NB4 (cell line): ENCODE results near the gene CA9.

Experiments used
- CTCF ChIP-seq: IDR thresholded peaks from one replicate; pipeline ENCODE4 v1.5.1; 2012; ENCODE audit warnings: low read depth, low read length
- MAX ChIP-seq: IDR thresholded peaks from 2 replicates; pipeline ENCODE4 v1.6.1; 2011; ENCODE audit warnings: low read depth, low read length
- MYC ChIP-seq: IDR thresholded peaks from 2 replicates; pipeline ENCODE4 v1.6.1; 2011; ENCODE audit warnings: low read depth, low read length
- POLR2A ChIP-seq: IDR thresholded peaks from 2 replicates; pipeline ENCODE4 v1.6.1; 2011; ENCODE audit warnings: mild to moderate bottlenecking; ENCODE audit not compliant: insufficient read length; ENCODE audit errors: extremely low read depth

GRCh38 chr9:35710818-35711500, 37.2 kb downstream of the CA9 start:
- TF ChIP-seq CTCF (no peak), POLR2A (no peak), MAX (no peak), MYC (no peak)
